B cell (primary cell): Measurements from ENCODE around the gene RAB25.

Experiments
- EZH2 ChIP-seq: IDR thresholded peaks from 2 replicates; pipeline ENCODE4 v1.6.1; 2012; ENCODE audit warnings: borderline replicate concordance, low read depth, mild to moderate bottlenecking, moderate library complexity, low read length; ENCODE audit not compliant: insufficient read depth, poor library complexity, severe bottlenecking
- TF ChIP-seq, protein P1 (sequence below): fragments of 200-600 bp; IDR thresholded peaks from one replicate; pipeline ENCODE4 v1.8.0; 2022; ENCODE audit warnings: antibody characterized with exemption, mild to moderate bottlenecking

- TF ChIP-seq, protein P1, sequence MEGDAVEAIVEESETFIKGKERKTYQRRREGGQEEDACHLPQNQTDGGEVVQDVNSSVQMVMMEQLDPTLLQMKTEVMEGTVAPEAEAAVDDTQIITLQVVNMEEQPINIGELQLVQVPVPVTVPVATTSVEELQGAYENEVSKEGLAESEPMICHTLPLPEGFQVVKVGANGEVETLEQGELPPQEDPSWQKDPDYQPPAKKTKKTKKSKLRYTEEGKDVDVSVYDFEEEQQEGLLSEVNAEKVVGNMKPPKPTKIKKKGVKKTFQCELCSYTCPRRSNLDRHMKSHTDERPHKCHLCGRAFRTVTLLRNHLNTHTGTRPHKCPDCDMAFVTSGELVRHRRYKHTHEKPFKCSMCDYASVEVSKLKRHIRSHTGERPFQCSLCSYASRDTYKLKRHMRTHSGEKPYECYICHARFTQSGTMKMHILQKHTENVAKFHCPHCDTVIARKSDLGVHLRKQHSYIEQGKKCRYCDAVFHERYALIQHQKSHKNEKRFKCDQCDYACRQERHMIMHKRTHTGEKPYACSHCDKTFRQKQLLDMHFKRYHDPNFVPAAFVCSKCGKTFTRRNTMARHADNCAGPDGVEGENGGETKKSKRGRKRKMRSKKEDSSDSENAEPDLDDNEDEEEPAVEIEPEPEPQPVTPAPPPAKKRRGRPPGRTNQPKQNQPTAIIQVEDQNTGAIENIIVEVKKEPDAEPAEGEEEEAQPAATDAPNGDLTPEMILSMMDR = no peak
- TF ChIP-seq EZH2 = no peak
These were observed 41.0 kb upstream of the RAB25 start for GRCh38 chr1:156019946-156020292.
